Activated B cell treated with CpG ODN at 0.5 μM for 24 hours (primary cell): ENCODE data around the gene RASA3. TPM values are rescaled to one million over a fixed set of nuclear protein-coding genes. Genes with fewer than 3 reads are reported as not detected.

Experiments used
- ATAC-seq: fragments of 200-7000 bp; cut with Tn5 transposase; one replicate; pipeline ENCODE4 v1.10.0; 2021; ENCODE audit warnings: low read depth, mild to moderate bottlenecking, moderate library complexity
- CTCF ChIA-PET: fragments of 350-600 bp; sonication (Branson Sonifier 250); formaldehyde crosslinking; loops from one replicate; lab custom pipeline; 2021; ENCODE audit warnings: antibody characterized with exemption; lab: Charles Lee
- POLR2A ChIA-PET: fragments of 350-600 bp; sonication (Branson Sonifier 250); formaldehyde crosslinking; loops from one replicate; lab custom pipeline; 2021; ENCODE audit warnings: antibody characterized with exemption; lab: Charles Lee
- DNase-seq: peaks from one replicate; pipeline ENCODE4 v3.0.0; 2022
- H3K27ac Mint-ChIP-seq: one replicate; pipeline ENCODE4 v1.8.0; 2020; ENCODE audit warnings: mixed read lengths
- H3K27me3 Mint-ChIP-seq: one replicate; pipeline ENCODE4 v1.8.0; 2021; ENCODE audit warnings: mixed read lengths
- H3K36me3 Mint-ChIP-seq: one replicate; pipeline ENCODE4 v1.8.0; 2021; ENCODE audit warnings: low read depth, mixed read lengths
- H3K4me1 Mint-ChIP-seq: one replicate; pipeline ENCODE4 v1.8.0; 2021; ENCODE audit warnings: mixed read lengths
- H3K4me3 Mint-ChIP-seq: one replicate; pipeline ENCODE4 v1.8.0; 2020; ENCODE audit warnings: mild to moderate bottlenecking, mixed read lengths
- H3K9me3 Mint-ChIP-seq: one replicate; pipeline ENCODE4 v1.8.0; 2020; ENCODE audit warnings: mixed read lengths
- CTCF ChIP-seq: fragments of 200-600 bp; IDR thresholded peaks from one replicate; pipeline ENCODE4 v1.8.0; 2022; ENCODE audit warnings: antibody characterized with exemption, mild to moderate bottlenecking
- intact Hi-C: fragments of 100-400 bp; cut with micrococcal nuclease; formaldehyde crosslinking; loops from one replicate; pipeline ENCODE4 v1.15.1; 2024
- total RNA-seq: library from RNA; stranded (reverse); gene quantifications from 2 replicates; pipeline ENCODE4 v1.2.3, GENCODE V29; 2022

The RASA3 gene
- total RNA-seq, 1 donor from 2014 or later: 20.4 TPM

- ChIA-PET POLR2A (no interaction called here), CTCF (no interaction called here)
- TF ChIP-seq CTCF: no peak
- Mint-ChIP-seq H3K27me3 (no peaks in the 10 kb centered on the region), H3K4me3 (no peak overlapping the region), H3K4me1 (no peaks in the 10 kb centered on the region), H3K9me3 (peaks cover 8% of the 10 kb centered on the region), H3K27ac (no peak overlapping the region), H3K36me3 (peaks cover 8% of the 10 kb centered on the region)
- DNase-seq (no peak), ATAC-seq (no peak)
- intact Hi-C loops: no loop called here
These were observed 170.0 kb downstream of the RASA3 start for GRCh38 chr13:113962386-113962785.

GRCh38 chr13:113960276-113960948 lies 172.0 kb downstream of the RASA3 start:
- H3K9me3 Mint-ChIP-seq: peaks cover 8% of the 10 kb centered on the region
- no peaks in the 10 kb centered on the region for H3K27me3 Mint-ChIP-seq
- H3K4me1 Mint-ChIP-seq: no peaks in the 10 kb centered on the region
- POLR2A ChIA-PET: no interaction called here
- H3K27ac Mint-ChIP-seq: no peak overlapping the region
- ATAC-seq (no peak), DNase-seq (no peak)
- no peak overlapping the region for H3K4me3 Mint-ChIP-seq
- TF ChIP-seq CTCF: no peak
- H3K36me3 Mint-ChIP-seq: peaks cover 11% of the 10 kb centered on the region
- intact Hi-C loops: no loop called here
- CTCF ChIA-PET: interaction anchor here (0.6 kb wide), 1 partner anchor 266 kb away, joined by 3 read pairs; no protein-coding TSS in a partner anchor

GRCh38 chr13:113959198-113959597 lies 173.2 kb downstream of the RASA3 start:
- peaks cover 8% of the 10 kb centered on the region for H3K9me3 Mint-ChIP-seq
- DNase-seq: no peak
- no peaks in the 10 kb centered on the region for H3K27me3 Mint-ChIP-seq
- peaks cover 17% of the 10 kb centered on the region for H3K36me3 Mint-ChIP-seq
- no peaks in the 10 kb centered on the region for H3K4me1 Mint-ChIP-seq
- no peak for TF ChIP-seq CTCF
- intact Hi-C loops: no loop called here
- ATAC-seq: no peak
- ChIA-PET CTCF (no interaction called here), POLR2A (no interaction called here)
- no peak overlapping the region for H3K4me3 Mint-ChIP-seq
- H3K27ac Mint-ChIP-seq: no peak overlapping the region

- no peak for TF ChIP-seq CTCF
These were observed 174.1 kb downstream of the RASA3 start for GRCh38 chr13:113958373-113958772.

GRCh38 chr13:113956571-113956970 lies 175.9 kb downstream of the RASA3 start:
- intact Hi-C loops: no loop called here
- ChIA-PET POLR2A (no interaction called here), CTCF (no interaction called here)
- Mint-ChIP-seq H3K4me1 (peaks cover under 1% of the 10 kb centered on the region), H3K4me3 (no peak overlapping the region), H3K27ac (no peak overlapping the region), H3K27me3 (no peaks in the 10 kb centered on the region), H3K9me3 (peaks cover 8% of the 10 kb centered on the region), H3K36me3 (peaks cover 17% of the 10 kb centered on the region)
- no peak for DNase-seq
- TF ChIP-seq CTCF: no peak
- no peak for ATAC-seq

More at GRCh38 chr13:113958373-113958772, 174.1 kb downstream of the RASA3 start:
- no peaks in the 10 kb centered on the region for H3K4me1 Mint-ChIP-seq
- H3K36me3 Mint-ChIP-seq: peaks cover 17% of the 10 kb centered on the region
- intact Hi-C loops: no loop called here
- ATAC-seq (no peak), DNase-seq (no peak)
- no peak overlapping the region for H3K27ac Mint-ChIP-seq
- H3K9me3 Mint-ChIP-seq: peaks cover 8% of the 10 kb centered on the region
- H3K4me3 Mint-ChIP-seq: no peak overlapping the region
- ChIA-PET CTCF (no interaction called here), POLR2A (no interaction called here)
- no peaks in the 10 kb centered on the region for H3K27me3 Mint-ChIP-seq
